GM19395 (cell line): ENCODE results near the gene CACNG1.

Experiments used
- ATAC-seq: cut with Tn5 transposase; IDR thresholded peaks from one replicate; pipeline ENCODE4 v1.9.1; 2021; ENCODE audit warnings: mild to moderate bottlenecking, moderate library complexity; ENCODE audit not compliant: unreplicated experiment

CACNG1 gene, protein sequence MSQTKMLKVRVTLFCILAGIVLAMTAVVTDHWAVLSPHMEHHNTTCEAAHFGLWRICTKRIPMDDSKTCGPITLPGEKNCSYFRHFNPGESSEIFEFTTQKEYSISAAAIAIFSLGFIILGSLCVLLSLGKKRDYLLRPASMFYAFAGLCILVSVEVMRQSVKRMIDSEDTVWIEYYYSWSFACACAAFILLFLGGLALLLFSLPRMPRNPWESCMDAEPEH

DNA sequence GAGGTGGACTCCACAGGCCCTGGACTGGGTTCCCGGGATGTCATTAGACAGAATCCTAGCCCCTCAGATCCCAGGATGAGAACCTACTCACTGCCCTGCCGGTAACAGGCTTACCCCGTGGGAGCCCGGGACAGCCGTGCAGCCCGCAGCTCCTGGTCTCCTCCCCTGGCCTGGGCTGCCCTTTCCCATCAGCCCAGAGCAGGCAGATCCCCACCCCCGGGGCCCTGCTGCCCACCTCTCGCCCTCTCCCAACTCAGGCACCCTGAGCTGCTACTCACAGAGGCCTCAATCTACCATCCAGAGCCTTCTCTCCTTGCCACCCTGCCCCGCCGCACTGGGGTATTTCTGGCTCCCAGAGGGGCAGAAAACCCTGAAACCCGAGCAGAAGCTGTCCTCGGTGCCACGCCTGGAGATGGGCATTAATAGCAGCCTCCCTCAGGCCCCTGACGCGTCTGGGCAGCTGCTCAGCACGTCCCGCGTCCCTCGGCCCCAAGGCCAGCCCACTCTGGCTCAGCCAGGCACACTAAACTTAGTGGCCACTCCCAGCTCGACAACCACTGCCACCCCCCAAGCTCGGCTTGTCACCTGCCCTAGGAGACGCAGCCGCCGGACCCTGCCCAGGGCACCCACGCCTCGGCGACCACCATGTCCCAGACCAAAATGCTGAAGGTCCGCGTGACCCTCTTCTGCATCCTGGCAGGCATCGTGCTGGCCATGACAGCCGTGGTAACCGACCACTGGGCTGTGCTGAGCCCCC lies at the start of gene CACNG1:
Gene CACNG1, plus strand, starts transcription at position 539 of the 757 bp plus-strand sequence. Its CDS starts 107 bp downstream, at position 646.
- ATAC-seq, result no peak

DNA sequence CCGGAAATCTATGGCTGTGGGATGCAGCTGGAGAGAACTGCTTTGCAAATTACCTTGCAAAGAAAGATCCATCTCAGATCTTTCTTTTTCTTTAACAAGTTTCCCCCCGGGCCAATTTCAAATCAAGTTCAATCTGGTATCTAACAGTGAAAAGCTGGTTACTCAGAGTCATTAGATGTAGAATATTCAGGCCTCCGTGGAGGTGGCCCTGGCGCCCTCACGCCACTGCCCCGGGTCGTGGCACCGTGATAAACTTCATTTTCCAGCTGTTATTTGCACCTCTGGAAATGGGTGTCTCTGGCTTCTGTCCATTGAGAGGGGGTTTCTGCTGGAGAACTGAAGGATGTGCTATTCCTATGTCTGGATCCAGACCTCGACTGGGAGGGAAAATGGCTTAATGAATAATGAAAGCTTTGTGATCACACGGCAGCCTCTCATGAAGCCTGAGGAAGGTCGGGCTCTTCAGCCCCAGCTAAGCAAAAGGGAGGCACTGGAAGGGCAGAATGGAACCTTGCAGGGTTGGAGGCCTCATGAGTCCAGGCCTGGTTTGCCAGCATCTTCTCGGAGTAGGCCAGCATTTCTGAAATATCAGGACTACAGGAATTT lies 49.3 kb upstream of the CACNG1 start:
- no peak for ATAC-seq

DNA sequence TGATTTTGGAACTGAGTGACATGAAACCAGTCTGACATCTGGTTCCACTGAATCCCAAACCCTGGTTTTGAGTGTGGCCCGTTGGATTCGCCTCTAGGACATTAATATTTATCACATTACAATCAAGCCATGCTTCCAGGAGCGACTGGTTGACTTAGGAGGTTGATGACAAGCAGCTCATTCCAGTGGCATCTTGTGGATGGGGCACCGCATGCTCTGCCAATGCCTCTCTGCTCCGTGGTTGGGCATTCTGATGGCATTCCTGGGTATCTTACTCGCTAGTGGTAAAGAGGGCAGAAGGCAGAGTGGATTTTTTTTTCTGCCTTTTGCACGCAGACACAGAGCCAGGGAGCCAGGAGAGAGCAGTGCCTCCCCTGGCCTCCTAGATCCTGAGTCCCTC lies 48.4 kb upstream of the CACNG1 start:
- no peak for ATAC-seq

DNA sequence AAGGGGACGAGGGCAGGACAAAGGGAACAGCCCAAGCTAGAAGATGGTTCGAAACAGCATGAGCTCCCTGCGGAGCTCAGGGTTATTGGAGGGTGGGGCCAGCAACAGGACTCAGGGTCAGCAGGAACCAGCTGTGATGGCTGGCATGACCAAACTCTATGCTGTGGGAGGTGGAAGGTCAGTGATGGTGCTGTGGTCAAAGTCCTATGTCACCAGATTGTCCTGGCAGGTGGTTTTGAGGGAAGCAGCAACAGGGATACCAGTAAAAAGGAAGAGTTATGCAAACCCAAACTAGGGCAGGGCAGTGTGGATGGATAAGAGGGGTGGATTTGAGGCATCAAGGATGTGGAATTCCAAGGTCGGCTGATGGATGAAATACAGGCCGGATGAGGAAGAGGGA lies 47.4 kb upstream of the CACNG1 start:
- no peak for ATAC-seq

DNA sequence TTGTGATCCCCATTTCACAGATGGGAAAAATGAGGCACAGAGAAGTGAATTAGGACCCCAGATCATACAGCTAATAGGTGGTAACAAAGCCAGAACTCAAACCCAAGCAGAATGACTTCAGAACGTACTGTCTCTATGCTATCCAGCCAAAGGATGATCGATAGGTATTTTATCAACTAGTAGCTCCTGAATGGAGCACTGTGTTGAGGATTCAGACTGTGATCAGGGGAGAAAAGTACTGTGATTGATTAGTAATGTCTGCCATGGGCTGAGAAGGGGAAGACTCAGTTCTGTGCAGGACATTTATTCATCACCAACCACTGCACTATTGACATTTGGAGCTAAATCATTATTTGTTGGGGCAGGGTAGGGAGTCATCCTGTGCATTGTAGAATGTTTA lies 41.1 kb upstream of the CACNG1 start:
- no peak for ATAC-seq

DNA sequence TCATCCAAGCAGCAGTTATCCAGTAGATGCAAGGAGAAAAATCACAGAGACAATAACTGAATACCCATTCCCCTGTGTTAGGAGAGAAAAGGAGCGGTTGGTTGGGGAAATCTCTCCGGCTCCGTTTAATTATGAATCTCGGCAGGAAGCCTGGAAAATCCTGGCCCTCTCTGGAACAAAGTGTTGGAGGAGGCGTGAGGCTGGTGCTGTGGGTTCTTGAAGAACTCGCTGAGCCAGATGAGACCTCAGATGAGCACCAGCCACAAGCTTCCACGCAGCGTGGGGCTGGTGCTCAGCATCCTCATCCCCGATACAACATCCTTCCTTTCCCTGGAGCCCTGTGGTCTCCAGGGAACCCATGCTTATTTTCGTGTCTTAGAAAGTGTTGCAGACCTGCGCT lies 40.2 kb upstream of the CACNG1 start:
- no peak for ATAC-seq

DNA sequence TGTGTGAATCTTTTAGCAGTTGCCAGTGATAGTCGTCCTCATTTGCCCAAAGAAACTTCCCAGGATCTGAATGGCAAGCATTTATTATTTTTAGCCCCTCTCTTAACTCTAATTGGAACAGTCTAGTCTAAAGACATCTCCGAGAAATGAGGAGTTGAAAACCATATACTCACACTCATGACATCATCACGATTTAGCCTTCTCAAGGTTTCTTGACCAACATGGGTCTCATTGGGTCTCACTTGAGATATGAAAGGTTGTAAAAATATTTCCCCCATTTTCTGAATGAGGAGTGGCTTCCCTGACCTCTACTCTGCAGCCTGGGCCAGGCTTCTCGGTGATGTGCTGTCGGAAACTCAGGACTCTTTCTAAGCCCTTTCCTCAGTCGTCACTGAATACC lies 37.1 kb upstream of the CACNG1 start:
- no peak for ATAC-seq

DNA sequence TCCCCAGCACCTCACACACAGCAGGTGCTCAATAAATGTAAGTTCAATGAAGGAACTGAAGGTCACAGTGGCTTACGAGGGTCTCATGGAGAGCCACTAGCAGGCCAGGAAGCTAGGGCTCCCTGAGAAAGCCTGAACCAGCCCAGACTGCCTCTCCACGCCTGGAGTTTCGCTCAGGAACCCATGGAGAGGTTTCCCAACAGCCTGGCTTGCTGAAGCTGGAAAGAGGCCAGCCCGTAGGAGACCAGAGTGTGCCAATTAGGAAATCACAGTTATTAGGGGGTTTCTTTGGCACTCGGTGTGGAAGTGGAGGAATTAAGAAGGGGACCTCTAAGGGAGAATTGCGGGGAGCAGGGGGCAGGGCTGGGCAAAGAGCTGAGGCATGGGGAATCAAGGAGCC lies 36.3 kb upstream of the CACNG1 start:
- ATAC-seq, result no peak

DNA sequence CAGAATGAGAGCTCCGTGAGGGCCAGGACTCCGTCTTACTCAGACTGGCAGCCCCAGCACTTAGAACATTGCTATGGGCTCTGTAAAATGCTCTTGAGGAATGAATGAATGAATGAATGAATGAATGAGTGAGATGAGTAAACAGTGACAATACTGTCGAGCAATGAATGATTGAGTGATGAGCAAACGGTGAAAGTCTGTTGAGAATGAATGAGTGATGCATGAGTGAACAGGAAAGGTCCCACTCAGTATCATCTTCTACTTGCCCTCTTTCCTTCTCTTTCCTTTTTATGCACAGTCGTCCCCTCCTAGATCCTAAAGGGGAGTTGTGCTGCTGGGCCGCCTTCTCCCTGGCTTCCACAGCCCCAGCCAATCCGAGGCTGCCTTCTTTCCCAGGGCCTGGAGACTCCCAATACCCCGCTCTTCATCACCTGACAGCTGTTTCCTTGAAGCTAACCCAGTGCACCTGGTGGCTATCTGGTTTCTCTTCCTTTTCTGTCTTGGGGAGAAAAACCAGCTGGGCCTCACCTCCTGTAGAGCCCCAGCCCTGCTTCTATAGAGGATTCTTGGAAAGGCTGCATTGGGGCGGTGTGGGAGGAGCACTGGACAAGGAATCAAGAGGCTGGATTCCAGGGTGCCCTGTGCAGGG lies 32.7 kb upstream of the CACNG1 start:
- ATAC-seq, result no peak

DNA sequence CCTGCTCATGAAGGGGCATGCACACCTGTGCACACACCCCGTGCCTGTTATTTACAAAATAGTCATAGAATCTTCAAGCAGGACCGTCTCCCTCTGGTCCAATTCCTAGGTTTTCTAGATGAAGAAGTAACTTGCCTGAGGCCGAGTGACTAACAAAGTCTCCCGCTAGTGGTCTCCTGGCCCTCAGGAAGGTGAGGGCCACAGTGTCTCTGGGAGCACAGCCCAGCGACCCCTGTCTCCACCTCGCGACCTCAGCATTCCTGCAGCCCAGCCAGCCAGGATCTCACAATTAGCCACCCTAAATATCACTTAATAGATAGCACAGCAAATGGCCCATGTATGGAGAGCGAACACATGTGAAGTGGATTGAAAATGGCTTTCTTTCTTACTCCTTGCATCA lies 30.5 kb upstream of the CACNG1 start:
- ATAC-seq, result no peak

DNA sequence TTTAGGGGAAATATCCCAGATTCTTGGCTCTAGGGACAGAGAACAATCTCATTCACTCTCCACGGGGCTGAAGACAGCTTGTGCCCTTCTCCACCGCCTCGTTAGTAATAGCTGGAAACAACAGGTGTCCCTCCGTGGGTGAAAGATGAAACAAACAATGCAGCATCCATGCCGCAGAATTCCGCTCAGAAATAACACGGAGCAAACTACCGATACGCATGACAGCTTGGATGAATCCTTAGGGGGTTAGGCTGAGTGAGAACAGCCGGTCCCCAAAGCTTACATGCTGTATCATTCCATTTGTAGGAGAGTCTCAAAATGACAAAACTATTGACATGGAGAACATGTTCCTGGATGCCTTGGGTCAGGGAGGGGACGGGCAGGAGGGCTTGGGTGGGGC lies 29.4 kb upstream of the CACNG1 start:
- ATAC-seq, result no peak

DNA sequence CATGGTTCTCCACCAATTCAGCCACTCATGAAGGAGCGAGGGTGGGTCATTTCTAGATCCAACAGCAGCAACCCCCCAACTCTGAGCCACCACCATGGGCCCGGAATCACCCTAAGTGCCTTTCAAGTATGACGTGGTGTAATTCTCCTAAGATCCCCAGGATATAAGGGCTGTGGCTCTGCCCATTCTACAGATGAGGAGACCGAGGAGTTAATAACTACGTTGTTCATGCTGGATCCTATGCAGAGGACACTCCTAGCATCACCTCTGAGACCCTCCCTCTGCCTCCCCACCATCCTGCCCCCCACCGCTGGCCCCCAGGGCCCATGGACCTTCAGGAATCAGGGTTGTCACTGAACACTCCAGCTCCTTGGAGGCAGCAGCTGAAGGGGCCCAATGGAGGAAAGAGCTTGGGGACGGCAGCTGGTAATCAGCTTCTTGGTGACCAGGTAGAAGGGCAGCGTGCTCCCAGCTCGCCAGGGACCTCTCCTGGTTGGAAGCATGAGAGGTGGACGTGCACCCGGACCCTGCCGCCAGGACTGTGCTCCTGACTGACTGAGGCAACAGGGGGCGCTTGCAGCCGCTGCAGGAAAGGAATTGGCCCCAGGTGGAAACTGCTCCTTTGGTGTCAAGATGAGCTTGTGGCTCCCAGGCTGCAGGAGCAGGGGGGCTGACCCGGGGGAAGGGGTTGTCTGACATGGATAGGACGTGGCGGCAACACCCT lies 28.2 kb upstream of the CACNG1 start:
- no peak for ATAC-seq

DNA sequence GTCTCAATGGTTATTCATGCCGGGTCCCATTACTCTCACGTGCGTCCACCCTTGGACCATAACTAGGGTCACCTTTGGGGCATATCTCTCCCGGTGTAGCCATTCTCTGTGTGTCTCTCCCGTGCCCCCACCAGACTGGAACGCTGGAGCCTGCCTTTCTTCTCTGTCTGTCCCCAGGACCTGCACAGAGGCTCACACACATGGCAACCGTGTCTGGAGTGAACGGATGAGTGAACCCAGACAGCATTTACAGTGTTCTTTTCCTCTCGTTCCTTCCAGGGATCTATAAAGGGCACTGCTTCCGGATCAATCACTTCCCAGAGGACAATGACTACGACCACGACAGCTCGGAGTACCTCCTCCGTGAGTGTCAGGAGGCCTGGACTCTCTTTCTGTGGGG lies 26.4 kb upstream of the CACNG1 start:
- no peak for ATAC-seq

DNA sequence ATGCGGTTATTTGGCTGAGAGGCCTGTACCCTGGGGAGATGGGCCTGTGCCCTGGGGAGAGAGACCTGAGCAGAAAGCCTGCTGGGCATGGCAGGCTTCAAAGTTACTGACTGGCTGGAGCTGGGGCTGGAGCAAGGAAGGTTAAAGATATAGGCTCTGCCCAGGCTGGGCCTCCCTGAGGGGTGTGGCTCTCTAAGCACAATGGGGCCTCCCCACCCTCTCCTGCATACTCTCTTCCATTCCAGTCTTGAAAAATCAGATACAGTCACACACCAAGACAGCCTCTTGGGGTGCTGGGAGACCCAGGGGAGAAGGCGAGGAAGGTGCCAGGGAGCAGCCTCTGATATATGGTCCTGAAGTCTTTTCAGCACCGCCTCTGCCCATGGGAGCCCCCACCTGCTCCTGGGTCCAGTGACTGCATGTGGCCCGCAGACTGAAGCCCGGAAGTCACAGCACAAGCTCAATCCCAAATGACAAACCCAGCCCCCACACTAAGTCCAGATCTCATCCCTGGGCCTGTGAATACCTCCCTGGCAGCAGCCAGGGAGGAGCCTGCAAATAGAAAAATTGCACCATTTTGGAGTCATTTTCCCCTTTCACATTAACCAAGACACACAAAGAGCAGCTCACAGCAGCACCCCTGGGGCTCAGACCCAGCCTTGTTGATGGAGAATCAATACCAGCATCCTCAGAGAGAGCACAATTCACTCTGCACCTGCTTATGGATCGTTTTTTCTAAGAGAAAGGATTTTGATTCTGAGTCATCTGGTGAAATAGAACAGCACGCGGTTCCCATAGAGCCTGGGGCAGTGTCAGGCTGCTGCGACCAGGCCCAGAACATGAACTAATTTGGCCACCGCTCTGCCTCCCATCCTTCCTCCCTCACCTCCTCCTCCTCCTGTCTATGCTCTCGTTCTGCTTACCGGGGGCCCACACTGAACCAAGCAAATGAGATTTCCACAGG lies 25.6 kb upstream of the CACNG1 start:
- ATAC-seq, result no peak

DNA sequence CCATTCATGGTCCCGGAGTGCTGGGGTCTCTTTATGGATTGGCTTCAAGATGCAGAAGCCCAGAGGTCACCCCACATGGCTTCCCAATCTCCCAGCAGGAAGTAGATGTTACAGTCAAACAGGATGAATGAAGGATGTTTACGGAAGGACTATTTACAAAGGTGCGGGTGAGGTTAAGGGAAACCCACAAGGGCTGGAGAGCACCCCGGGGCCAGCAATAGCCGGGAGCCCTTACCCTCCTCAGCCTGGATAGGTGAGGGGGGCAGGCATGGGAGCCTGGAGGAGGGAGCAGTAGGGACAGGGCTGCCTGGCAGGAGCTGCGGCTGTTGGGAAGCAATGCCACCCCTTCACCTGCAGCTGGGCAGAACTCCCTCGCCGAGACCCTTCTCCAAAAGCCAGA lies 24.5 kb upstream of the CACNG1 start:
- no peak for ATAC-seq

DNA sequence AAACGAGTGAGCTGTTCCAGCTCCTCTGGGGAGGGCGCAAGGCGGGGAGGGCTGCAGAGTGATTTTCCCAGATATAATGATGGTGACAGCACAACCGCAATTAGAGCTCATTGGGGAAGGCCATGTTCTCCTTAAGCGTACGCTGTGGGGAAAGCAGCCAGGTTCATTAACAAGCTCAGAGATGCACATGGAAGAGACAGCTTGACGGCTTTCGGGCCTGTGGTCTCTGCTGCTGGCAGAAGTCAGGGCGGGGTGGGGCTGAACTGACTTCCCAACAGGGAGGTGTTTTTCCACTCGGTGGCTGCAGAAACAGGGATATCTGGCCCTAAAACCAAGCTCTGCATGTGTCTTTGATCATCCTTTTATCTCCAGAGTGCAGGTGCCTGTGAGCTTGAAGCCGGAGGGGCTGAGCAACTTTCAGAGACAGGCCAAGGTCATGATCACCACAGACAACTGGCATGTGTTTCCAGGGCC lies 24.0 kb upstream of the CACNG1 start:
- no peak for ATAC-seq

DNA sequence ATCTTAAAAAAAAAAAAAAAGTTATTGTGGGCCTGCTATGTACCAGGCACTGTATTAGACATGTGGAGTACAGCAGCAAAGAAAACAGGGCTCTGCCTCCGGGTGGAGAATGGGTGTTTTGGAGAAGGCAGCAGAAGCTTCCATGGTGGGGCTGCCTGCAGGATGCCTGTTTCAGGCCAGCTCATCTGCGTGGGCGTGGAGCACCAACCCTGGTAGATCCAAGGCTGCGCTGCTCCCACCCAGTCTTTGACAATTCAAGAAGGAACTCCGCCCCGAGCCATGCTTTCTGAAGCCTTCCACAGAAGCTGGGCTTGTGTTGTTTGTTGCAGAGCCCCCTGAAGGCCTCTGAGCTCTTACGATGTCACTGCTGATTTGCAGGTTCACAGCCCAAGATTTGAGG lies 23.2 kb upstream of the CACNG1 start:
- ATAC-seq, result no peak

DNA sequence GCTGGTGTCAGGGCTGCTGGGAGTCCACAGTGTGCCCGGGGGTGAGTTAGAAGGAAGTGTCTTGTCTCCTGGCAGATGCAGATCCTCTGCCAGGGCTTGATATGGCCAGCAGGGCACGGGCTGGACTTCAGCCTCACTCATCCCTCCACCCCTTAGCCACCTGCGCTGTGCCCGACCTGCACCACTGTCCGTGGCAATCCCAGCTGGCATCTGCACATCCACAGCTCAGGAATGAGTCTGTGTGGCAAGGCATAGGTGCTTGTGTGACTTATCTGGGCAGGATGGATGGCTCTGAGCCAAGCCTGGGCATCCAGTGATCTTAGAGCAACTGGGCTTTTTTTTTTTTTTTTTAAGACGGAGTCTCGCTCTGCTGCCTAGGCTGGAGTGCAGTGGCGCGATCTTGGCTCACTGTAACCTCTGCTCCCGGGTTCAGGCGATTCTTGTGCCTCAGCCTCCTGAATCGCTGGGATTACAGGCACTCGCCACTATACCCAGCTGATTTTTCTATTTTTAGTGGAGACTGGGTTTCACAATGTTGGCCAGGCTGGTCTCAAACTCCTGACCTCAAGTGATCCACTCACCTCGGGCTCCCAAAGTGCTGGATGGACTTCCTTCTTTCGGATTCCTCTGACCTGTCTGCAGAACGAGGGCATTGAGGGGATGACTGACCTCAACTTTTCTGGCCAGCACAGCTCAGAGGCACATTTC lies 22.5 kb upstream of the CACNG1 start:
- ATAC-seq, result no peak

DNA sequence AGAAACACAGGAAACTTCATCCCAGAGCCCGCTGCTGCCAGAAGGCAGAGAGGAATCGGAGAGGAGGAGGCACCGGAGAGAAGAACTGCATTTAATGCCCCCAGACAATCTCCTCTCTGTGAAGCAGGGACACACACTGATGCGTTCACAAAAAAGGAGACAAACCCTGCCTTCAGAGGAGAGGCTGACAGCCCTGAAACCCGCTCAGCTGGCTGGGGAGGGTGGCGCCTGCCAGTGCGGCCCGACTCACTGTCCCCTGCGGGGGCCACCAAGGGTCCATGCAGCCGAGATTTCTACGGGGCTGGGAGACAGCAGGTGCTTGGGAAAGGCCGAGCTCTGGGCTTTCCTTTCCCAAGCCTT lies 21.9 kb upstream of the CACNG1 start:
- ATAC-seq, result no peak
